Globus pallidus (tissue), 1 donor: ENCODE data around the gene CHAD.
"Not testable (repeated sequence)": the region's sequence is repeated elsewhere in the genome, so short reads cannot be mapped to it uniquely, and the experiment has no call there.

Source experiments
- DNase-seq: peaks from one replicate; pipeline ENCODE4 v3.0.0-alpha.2; 2015; ENCODE audit warnings: low spot score

CHAD gene

DNA sequence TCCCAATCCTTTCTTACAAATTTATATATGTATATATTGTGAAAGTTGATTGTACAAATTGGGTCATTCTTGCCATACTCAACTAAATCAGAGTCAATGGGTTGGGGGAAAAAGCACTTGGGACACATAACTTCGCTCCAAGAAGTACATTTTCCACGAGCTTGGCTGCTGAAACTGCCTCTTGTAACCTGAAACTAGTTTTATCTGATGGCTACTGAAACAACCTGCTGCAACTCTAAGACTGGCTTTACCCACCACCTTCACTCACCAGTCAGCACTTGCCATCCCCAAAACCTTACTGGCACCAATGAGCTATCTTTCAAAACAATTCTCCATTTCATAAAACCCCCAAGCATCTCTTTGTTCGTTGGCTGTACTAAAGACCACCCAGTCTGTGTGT lies 25.1 kb upstream of the CHAD start:
- no peak for DNase-seq

DNA sequence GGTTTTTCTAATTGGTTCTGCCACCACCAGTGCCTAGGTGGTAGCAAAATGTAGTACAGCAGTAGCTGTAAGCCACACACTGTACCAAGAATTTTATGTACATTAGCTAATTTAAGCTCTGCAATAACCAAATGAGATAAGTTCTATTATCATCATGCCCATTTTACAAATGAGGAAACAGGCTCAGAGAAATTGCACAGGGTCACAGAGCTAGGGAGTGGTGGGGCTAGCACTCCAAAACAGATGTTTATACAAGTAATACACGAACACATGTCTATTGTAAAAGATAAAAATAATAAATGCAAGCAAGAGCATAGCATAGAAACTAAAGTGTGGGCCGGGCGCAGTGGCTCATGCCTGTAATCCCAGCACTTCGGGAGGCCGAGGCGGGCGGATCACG lies 23.5 kb upstream of the CHAD start:
- DNase-seq = no peak

DNA sequence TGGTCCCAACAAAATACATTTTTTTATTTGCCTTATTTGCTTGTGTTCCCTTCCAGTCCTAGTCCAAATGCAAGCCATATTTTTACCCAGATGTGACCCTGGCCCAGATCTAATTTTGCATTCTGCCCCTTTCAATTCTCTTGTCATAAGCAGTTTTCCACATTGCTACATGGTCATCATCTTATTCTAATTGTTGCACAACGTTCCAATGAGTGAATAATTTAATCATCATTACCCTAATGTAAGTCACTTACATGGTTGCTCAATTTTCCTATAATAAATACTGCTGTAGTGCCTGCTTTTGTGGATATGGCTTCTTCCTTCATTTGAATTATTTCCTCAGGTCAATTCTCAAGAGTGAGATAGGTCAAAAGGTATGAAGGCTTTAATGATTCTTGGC lies 22.8 kb upstream of the CHAD start:
- no peak for DNase-seq

DNA sequence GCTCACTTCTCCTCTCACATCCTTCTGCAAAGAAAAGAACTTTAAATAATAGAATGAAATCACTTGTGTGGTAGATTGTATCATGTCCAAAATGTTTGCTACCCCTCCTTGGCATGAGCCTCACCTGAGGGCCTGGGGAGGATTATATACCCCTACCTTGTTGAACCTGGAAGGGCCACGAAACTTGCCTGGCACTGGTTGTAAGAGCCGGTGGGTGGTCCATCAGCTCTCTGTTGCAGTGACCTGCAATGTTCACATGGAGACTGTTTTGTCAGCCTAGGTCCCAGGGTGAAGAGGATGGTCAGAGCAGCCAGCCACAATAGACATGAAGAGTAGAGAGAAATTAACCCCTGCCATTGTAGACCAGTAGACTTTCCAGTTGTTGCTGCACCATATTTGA lies 20.2 kb upstream of the CHAD start:
- DNase-seq = no peak

DNA sequence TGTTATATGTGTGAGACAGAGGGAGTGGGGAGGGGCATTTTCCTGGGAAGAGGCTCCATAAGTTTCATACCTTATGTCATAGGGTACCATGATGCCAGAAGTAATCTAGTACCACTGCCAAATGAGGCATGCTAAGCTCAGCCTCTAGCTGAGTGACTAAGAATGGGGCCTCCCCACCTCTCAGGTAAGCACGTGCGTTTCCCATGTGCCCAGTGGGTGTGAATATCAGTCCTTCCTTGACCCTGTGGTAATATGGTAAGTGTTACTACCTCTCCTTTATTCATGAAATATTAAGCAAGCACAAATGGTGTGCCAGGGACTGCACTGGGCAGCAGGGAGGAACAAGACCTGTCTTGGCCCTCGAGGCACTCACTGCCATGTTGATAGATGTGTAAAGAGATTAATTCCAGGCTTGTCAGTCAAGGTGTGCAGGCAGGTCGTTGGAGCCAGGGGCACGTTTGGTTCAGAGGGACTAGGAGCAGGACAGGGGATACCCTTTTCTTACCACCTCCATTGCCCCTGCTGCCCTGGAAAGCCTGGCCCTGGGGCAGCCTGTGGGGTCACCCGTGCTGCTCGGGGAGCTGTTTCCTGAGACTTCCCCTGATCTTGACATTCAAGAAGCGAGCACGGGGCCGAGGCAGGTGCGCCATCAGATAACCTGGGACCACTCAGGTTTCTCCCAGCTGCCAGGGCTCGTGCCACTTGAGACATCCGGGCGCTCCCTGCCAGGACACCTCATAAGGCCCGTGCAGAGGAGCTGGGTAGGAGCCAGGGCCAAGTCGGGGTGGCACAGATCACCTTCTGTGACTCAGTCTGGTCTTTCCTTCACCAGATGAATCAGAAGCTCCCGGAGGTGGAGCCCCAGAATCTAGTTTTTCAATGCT lies 18.8 kb upstream of the CHAD start:
- DNase-seq = no peak

DNA sequence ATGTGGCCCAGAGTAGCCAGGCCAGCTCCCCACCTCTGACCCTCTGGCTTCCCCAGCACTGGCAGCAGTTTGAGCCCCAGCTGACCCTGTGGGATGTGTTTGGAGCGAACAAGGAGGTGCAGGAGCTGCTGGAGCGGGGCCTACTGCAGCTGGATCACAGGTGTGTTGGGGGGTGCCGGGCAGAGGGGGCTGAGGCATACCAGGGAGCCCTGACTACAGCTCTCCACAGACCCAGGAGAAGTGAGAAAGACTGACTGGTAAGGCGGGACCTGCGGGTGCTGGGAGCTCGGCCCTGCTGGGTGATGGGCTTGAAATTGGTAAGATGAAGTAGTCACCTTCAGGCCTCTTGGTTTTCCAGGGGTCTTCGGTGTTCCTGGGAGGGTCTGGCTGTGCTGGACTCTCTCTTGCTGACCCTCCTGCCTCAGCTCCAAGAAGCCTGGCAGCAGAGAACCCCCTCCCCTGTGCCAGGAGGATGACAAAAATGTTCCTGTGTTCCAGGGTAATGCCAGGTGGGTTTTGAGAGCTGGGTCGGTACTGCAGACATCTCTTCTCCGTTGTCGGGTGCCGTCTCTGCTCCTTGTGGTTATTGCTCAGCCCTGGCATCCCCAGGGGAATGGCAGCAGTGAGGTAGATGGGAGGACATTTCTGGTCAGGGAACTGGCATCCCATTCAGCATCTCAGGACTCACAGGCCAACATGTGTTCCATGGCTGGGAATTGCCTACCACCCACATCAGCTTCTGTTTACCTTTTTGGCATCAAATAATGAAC lies 15.9 kb upstream of the CHAD start:
- no peak for DNase-seq

DNA sequence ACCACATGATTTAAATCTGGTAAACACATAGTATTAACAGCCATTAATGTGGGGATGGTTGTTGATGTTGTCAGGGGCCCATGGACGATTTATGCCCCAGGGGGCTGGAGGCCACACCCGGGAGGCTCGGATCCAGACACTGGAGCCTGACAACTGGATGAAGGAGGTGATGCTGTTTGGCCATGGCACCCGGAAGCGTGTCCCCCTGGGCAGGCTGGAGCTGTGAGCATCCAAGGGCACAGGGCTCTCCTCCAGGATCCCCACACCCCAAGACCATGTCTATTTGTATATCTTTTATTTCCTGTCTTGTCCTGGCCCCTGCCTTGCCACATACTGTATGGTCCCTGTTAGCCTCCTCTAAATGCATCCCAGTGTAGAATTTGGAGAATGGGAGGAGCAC lies 14.6 kb upstream of the CHAD start:
- no peak for DNase-seq

DNA sequence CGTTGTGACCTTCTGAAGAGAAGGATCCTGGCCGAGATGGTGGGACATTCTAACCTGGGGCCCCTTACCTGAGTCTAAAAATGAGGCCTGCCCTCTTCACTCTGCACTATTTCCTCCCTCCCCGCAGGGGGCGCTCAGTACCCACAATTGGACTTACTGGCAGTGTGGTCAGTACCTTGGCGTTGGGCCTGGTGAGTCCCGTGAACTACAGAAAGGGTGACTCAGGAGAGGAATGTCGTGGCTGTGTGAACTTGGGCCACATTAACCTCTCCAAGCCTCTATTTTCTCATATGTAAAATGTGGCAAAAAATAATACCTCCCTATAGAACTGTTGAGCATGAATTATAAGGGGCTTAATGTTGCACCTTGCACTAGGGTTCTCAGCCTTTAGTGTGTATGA lies 13.8 kb upstream of the CHAD start:
- peak; percentile 87 for DNase-seq

DNA sequence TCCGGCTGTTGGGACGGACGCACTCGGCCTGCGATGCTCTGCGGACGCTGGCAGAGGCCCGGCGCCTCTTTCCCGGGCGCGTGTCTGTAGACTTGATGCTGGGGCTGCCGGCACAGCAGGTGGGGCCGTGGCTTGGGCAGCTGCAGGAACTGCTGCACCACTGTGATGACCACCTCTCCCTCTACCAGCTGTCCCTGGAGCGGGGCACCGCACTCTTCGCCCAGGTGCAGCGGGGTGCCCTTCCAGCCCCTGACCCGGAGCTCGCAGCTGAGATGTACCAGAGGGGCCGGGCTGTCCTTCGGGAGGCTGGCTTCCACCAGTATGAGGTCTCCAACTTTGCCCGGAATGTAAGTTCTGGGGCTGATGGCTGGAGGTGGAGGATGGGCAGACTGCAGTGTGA lies 13.4 kb upstream of the CHAD start:
- no peak for DNase-seq

DNA sequence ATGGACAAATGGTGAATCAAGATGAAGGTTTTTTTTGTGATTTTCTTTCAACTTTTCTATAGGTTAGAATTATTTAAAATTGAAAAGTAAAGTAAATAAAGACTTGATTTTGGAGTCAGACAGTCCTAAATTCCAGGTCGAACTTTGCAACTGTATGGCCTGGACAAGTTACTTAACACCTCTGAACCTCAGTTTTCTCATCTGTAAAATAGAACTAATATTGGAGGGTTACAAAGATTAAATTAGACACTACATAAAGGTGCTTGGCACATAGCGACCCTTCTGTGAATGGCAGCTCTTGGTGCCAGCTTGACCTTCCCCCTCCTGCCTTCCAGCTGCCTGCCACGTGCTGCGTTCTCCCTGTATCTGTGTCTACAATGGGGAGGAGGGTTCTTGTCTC lies 13.0 kb upstream of the CHAD start:
- DNase-seq = no peak

DNA sequence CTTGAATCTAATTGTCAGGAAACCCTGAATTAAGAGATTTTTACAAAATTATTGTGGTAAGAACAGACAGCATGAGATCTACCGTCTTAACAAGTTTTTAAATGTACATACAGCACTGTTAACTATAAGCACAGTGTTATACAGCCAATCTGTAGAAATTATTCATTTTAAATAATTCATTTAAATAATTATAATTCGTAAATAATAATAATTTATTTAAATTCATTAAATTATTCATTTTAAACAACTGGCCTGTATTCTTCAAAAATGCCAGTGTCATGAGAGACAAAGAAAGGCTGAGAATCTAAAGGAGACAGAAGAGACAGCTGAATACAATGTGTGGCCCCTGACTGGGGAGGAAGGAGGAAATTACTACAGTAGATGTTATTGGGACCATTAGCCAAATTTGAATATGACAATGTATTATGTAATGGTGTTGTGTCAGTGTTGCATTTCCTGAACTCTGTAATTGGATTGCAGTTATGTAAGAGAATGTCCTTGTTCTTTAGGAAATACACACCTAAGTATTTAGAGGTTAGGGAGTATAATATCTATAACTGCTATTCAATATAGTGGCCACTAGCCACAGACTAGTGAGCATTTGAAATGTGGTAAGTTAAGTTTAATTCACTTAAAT lies 12.3 kb upstream of the CHAD start:
- no peak for DNase-seq

DNA sequence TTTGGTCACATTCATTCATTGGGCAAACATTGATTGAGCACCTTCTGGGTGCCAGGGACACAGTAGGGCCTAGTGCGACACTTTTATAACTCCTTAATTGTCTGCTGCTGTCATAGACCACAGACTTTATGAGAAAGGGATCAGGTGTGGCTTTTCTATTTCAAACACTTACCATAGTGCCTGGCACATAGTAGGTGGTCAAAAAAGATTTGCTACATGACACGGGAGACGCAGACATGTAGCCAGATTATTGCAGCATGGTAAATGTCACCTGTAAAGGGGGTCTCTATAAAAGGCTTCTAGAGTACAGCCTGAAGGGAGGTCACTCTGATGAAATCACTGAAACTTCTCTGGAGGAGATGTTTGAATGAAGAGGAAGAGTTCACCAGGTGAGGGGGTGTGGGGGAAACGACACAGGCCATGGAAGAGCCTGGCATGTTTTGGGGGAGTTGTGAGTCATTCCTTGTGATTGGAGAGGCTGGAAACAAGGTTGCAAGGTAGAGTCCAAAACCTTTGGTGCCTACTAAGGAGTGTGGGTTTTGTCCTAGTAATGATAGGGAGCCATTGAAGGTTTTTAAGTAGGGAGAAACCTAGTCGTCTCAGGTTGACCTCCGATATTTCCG lies 11.6 kb upstream of the CHAD start:
- DNase-seq = no peak

DNA sequence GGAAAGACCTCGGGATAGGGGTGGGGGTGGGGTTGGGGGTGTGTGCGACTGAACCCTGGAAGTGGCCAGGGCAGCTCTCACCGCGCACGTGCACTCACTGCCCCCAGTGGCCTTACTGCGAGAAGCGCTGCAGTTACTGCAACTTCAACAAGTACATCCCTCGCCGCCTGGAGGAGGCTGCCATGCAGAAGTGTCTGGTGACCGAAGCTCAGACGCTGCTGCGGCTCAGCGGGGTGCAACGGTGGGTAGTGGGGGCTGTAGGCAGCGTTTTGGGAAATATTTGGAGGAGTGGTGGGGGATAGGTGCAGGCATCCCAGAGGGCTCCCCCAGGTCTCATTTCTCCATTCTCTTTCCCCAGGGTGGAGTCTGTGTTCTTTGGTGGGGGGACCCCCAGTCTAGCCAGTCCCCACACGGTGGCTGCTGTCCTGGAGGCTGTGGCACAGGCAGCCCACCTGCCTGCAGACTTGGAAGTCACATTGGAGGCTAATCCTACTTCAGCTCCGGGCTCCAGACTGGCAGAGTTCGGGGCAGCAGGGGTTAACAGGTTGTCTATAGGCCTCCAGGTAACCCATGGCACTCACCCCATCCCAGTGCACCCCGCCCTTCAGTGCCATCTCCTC lies 11.0 kb upstream of the CHAD start:
- DNase-seq = peak; percentile 36

DNA sequence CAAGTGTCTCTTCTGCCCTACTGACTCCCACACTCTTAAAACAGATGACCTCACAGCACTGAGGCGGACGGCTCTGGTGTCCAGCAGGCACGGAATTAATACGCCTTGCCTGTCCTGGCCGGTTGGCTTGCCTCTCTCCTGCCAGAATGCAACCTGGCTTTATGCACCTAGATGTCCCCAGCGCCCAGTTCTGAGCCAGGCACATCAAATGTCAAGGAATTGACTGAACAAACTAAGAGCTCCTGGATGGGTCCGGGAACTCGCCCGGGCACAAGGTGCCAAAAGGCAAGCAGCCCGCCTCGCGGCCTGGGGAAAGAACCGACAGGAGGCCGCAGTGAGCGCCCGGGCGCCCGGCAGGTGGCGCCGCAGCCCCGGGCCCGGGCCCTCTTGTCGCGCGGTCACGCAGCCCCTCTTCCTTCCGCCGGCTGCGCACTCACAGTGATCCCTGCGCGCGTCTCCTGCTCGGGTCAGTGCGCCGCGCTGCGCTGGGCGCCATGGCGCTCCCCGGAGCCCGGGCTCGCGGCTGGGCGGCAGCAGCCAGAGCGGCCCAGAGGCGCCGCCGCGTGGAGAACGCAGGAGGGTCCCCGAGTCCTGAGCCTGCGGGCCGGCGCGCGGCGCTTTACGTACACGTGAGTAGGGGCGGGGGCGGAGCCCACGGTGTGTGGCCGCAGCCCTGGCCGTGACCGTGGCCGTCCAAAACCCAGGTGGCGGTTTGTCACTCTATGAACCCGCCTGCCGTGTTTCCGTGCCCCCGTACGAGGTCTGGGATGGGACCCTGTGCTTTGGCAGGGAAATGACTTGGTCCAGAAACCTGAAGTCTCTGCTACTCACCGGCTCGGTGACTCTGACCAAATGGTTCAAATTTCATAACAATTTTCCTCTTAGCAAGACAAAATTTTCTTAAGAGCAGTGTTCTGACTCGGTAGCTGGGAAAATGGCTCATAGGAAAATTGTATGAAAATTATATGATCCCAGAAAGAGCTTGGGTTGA lies 10.0 kb upstream of the CHAD start, which contains the start of gene RSAD1:
Gene RSAD1, plus strand, starts transcription at position 470 of the 991 bp plus-strand sequence. Its CDS starts 25 bp downstream, at position 495.
- peak; percentile 82 for DNase-seq

DNA sequence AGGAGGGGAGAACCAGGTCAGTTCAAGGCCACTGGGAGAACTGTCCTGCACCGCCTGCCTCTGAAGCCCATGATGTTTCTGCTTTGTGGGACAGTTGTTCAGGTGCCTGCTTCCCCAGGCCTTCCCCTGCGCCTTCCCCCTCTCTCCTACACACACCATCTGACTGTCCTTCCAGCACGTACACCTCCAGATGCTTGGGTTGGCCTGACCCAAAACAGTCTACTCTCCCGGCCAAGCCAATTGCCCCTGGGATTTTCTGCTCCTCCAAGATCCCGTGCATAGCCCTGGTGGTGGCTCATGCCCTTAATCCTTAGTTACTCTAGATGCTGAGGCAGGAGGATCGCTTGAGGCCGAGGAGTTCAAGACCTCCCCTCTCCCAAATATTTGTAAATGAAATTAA lies 9.3 kb upstream of the CHAD start:
- no peak for DNase-seq

DNA sequence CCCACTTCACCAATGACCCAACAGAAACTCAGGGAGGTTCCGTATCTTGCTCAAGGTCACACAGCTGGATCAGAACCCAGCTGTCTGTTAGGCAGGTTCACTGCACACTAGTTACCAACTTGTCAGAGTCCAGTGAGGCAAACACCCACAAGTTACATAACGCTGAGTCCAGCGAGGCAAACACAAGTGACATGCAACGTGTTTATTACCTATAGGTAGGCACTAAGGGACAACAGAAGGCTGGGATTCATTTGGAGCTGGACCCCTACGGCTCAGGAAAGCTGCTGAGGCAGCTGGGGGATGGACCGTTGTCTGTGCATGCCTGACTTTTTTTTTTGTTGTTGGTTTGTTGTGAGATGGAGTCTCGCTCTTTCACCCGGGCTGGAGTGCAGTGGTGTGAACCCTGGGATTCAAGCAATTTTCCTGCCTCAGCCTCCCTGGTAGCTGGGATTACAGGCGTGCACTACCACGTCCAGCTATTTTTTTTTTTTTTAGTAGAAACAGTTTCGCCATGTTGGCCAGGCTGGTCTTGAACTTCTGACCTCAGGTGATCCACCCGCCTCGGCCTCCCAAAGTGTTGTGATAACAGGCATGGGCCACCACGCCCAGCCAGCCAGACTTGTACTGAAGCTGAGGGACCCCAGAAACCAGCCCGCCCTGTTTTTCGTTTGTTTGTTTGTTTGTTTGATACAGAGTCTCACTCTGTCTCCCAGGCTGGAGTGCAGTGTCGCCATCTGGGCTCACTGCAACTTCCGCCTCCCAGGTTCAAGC lies 8.1 kb upstream of the CHAD start:
- DNase-seq = no peak

DNA sequence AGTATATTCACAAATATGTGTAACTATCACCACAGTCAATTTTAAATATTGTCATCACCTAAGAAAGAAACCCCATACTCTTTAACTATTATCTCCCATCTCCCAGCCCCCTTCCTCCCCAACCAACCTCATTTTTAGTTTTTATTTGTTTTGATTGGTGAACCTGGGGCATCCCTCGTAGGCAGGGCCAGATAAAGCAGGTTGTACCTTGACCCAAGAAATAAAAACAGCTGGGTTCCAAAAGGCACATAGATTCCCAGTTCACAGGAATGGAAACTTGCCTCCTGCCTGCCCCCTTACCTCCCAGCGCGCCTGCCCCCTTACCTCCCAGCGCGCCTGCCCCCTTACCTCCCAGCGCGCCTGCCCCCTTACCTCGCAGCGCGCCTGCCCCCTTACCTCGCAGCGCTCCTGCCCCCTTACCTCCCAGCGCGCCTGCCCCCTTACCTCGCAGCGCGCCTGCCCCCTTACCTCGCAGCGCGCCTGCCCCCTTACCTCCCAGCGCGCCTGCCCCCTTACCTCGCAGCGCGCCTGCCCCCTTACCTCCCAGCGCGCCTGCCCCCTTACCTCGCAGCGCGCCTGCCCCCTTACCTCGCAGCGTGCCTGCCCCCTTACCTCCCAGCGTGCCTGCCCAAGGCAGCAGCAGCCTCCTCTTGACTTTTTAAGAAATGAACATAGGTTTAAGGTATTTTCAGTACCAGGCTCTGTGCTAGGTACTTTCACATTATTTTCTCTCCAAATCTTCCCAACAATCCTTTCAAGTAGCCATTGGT lies 7.3 kb upstream of the CHAD start:
- not testable (repeated sequence) for DNase-seq

DNA sequence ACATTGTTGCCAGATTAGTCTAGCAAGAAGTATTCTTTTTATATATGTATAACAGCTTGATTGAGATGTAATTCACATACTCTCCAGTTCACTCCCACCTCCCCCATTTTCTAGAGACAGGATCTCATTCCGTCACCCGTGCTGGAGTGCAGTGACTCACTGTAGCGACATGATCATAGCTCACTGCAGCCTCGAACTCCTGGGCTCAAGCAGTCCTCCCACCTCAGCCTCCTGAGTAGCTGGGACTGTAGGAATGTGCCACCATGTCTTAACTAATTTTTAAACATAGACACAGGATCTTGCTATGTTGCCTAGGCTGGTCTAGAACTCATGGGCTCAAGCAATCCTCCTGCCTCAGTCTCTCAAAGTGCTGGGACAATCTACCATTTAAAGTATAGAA lies 6.7 kb upstream of the CHAD start:
- no peak for DNase-seq

DNA sequence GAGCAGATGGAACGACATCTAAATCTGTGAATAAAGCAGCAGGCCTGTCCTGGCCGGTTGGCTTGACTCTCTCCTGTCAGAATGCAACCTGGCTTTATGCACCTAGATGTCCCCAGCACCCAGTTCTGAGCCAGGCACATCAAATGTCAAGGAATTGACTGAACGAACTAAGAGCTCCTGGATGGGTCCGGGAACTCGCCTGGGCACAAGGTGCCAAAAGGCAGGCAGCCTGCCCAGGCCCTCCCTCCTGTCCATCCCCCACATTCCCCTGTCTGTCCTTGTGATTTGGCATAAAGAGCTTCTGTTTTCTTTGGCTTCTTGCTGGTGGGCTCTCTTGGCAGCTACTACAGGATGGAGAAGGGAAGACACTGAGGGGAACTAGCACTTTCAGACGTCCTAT lies 5.8 kb upstream of the CHAD start:
- no peak for DNase-seq
